Mesenteric fat pad (tissue), 1 donor: ENCODE data around the gene ATAT1. TPM values are rescaled to one million over a fixed set of nuclear protein-coding genes. Genes with fewer than 3 reads are reported as not detected.
"Not testable (repeated sequence)": the region's sequence is repeated elsewhere in the genome, so short reads cannot be mapped to it uniquely, and the experiment has no call there.

Source experiments
- DNase-seq: peaks from one replicate; pipeline ENCODE4 v3.0.0-alpha.2; 2020; ENCODE audit warnings: low spot score
- total RNA-seq: library from RNA; stranded (reverse); fragmentation: NEBNext Ultra II Directional; extraction: Animal tissue kit (Norgen Biotek cat#: 25700); gene quantifications from one replicate; pipeline ENCODE4 v1.2.1, GENCODE V29; 2021
- donor health status: DM: yes; HTN: yes; CAD: no.

Gene ATAT1
- total RNA-seq, 1 donor from 2014 or later: 8.4 TPM

DNA sequence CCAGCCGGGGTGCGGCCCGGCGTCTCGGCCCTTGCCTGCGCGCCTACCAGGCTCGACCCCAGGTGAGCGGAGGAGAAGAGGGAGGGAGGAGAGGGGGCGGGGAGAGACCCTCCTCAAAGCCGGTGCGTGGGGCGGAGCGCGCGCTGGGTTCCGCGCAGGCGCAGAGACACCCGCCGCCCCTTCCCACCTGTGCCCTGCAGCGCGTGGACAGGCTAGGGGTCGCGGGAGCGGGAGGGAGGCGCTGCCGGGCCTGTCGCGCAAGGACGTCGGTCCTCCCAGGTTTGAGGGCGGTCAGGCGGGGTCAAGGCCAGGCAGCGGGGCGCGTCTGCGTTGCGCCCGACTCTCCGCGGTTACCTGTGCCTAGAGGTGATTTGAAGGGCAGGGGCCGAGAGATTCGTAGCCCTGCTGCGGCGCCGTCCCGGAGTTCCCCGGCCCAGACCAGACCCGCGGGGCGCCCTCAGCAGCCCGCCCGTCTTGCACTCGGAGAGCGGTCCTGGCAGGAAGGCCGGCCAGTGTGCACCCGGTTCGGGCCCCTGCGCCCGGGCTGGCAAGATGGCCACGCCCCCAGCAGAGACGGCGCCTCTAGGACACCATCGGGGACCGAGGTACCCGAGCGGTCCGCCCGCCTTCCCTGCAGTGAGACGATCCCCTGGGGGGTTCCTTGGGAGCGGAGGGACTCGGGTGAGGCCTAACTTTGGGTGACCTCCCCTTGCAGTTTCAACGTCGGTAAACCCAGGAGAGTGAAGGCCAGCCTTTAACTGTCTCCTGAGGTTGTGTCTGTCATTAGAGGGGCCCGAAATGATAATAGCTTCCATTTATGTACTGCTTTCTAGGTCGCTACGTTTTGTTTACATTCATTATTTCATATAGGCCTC, 20.8 kb downstream of the ATAT1 start:
- peak; percentile 93 for DNase-seq

- DNase-seq: no peak
Observed at GRCh38 chr6:30651143-30651542, 24.5 kb downstream of the ATAT1 start.

GRCh38 chr6:30654798-30655742, 28.4 kb downstream of the ATAT1 start:
- no peak for DNase-seq

GRCh38 chr6:30655743-30656094, 29.0 kb downstream of the ATAT1 start:
- no peak for DNase-seq

GRCh38 chr6:30656513-30656912, 29.8 kb downstream of the ATAT1 start:
- no peak for DNase-seq

- DNase-seq: no peak
Observed at GRCh38 chr6:30657454-30657853, 30.8 kb downstream of the ATAT1 start.

- not testable (repeated sequence) for DNase-seq
Observed at GRCh38 chr6:30657922-30658321, 31.2 kb downstream of the ATAT1 start.

- DNase-seq: no peak
Observed at GRCh38 chr6:30664994-30665767, 38.5 kb downstream of the ATAT1 start.

- DNase-seq: not testable (repeated sequence)
Observed at GRCh38 chr6:30666300-30666699, 39.6 kb downstream of the ATAT1 start.

DNA sequence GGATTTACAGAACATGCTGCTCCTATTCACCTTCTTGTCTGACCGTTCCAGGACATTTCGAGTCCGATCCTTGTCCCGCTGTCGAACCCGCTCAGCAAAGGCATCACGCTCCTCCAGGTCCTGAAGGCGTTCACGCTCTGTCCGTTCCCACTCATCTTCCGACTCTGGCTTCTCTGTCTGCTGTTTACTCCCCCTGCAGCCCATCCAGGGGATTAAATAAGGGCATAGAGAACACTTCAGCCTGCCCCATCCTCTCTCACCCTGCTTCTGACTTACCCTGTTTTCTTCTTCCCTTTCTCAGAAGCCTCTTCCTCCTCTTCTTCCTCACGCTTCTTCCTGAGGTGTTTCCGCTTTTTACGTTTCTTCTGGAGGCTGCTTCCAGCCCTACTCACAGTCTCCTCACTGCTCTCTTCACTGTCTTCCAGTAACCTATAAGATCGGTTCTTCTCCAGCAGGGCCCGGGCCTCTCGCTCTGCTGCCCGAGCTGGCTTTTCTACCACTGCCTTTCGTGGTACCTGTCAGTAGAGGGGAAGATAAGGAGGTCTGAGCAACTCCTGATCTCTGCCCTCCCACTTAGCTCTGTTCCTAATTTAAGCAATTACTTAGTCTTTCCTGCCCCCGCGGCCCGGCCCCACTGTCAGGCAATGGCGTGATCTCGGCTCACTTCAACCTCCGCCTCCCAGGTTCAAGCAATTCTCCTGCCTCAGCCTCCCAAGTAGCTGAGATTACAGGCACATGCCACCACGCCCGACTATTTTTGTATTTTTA, 44.3 kb downstream of the ATAT1 start:
- DNase-seq: no peak

DNA sequence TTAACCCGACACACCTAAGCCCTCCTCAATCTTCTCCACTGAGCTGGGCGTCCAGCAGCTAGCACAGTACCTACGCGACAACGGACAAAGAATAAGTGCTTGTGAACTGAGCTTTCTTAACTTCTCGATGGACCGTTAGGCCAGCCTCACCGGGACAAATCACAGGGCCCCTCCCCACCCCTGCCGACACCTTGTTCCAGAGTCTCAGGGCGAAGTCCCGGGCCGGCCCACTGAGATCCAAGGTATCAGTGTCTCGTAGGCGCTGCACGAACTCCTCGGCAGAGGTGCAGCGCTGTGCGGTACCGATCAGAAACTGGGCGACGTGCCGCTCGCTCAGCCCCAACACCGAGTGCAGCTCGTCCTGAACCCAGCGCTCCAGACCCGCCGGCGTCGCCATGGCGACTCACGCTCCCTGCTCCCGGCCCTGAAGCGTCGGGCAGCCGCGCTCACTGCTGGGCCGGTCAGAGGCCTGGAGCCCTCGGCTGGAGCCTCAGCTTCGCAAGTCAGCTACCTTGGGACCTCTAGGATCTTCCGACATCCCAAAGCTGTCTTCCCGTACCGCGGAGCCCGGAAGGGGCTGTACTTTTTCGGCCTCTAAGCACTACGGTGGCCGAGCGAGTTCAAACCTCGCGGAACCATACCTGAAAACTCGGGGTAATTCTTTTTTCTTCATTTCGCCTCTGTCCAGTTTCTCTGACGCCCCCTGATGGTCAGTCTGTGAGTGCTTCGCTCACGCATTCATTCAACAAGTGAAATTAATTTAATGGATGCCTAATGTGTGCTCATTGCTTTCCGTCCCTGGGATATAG, 46.0 kb downstream of the ATAT1 start, which contains the start of gene DHX16:
DHX16 (minus strand) TSS at position 562 of the 809 bp plus-strand sequence; CDS start at position 397, 165 bp downstream.
- DNase-seq: peak; percentile 96

DNA sequence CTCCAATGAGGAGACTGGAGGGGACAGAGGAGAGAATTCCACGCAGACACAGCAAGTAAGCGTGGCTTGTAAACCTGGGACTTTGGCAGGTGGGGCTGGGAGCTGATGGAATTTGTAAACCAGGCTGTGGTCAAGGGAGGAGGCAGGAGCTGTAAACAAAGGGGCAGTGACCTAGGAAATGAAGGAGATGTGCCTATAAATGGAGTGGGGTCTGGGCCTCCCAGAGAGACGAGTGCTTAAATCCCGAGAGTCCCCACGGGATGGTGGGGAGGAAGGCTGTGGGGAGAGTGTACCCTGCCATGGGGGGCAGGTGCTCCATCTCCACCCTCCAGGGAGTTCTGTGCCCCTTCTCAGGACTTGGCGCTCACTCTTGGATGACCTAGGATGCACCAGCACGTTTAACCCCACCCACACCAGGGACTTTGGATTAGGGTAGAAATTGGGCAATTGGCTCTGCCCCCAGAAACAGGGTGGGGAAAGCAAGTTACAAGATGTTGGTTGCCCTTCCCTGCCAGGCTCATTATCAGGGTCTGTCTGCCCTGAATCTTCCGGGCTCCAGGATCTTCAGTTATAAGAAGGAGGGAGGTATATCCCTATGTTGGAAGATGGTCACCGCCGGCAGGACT, 50.1 kb downstream of the ATAT1 start:
- no peak for DNase-seq

GRCh38 chr6:30678964-30679726, 52.5 kb downstream of the ATAT1 start:
- peak; percentile 97 for DNase-seq

DNA sequence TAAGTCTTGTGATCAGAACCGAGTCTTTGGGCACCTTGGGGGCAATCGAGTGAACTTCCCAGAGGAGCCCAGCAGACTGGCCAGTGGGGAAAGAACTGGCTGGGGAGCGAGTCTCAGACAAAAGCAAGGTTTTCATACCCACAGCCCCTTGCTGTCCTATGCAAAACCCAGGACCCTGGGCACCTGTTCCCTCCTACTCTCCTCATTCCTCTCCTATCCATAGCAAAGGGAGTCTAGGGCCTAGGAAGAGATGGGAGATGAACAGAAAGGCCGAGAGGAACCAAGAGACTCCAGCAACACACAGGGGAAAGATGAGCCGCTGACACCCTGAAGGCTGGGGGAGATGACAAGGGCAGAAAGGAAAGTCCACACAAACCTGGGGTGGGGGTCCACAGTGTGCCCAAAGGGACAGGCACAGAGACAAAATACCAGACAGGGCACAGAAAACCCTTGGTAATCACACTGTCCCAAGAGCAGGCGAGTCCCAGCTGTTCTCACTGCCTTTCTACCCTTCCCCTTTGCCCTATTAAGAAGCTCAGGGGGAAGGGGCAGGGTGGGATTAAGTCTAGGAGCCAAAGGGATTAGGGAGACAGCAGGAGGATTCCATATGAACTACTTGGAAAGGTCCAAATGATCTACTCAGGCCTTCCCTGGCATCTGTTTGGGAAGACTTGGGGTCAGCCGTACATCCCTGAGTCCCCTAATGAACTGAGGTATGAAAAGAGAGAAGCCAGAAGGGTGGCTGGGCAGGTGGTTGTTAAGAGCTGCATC, 53.3 kb downstream of the ATAT1 start:
- DNase-seq: no peak

GRCh38 chr6:30681766-30682142, 55.1 kb downstream of the ATAT1 start:
- DNase-seq: no peak

DNA sequence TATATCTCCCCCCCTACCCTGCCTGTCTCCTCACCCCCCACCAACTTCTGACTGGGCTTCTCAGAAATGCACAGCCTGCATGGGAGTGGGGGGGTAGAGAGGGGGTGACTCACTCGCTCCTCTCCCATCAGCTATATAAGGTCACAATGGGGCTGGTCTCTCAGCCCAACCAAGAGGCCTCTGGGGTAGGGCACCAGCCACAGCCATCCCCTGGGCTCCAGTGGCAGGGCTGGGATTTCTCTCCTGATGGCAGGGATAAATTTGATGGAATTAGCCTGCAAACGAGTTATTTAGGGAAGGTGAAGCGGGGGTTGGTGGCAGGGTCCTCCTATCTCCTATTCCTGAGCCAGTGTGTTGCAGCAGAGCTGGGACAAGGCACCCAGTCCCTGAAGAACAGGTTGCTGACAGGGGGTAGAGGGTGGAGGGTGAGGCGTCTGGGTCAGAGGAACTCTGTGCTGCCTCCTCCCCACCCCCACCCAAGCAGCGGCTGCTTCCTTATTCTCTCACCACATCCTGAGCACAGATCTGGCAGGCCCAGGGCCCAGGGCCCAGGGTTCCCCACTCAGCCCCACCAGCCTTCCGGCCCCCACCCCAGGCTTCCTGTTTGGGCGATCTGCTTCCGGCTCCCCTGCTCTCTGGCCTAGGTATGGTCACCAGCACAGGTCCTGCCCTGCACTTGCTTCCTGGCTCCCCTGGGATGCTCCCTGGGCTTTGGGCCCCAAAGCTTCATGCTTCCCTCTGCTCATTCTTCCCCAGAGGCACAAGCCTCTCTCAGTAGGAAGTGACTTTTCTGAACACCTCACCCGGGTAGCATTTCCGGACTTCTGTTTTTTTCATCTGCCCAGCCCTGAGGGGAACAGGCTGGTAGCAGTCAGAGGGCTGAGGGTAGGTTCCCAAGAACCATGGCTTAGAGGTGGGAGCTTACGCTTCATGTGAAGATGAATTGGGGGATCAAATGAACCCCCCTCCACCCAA, 55.8 kb downstream of the ATAT1 start:
- peak; percentile 94 for DNase-seq
